Kidney epithelial cell (primary cell): ENCODE measurements around the gene ACBD7. TPM values are rescaled to one million over a fixed set of nuclear protein-coding genes. Genes with fewer than 3 reads are reported as not detected.

Experiments
- DNase-seq: peaks from one replicate; pipeline ENCODE4 v3.0.0-alpha.2; 2010; ENCODE audit warnings: low read depth
- H3K27me3 ChIP-seq: 2 replicates; pipeline ENCODE4 v1.6.0; 2011; ENCODE audit warnings: low read length; ENCODE audit not compliant: control insufficient read depth, insufficient read depth
- H3K36me3 ChIP-seq: 2 replicates; pipeline ENCODE4 v1.5.1; 2011; ENCODE audit warnings: low read length; ENCODE audit not compliant: control insufficient read depth, insufficient read depth
- H3K4me3 ChIP-seq: 2 replicates; pipeline ENCODE4 v1.5.1; 2011; ENCODE audit warnings: low read depth, mild to moderate bottlenecking, control low read depth, low read length
- CTCF ChIP-seq: IDR thresholded peaks from 2 replicates; pipeline ENCODE4 v1.5.1; 2011; ENCODE audit warnings: mild to moderate bottlenecking, moderate library complexity, low read length, control low read depth, inconsistent platforms; ENCODE audit not compliant: insufficient read depth, poor library complexity, severe bottlenecking
- total RNA-seq: library from RNA; depleted of rRNA; stranded (reverse); fragments of >200 nt; gene quantifications from 2 replicates; pipeline ENCODE4 v1.2.3, GENCODE V29; 2015

Gene ACBD7
- total RNA-seq, 1 donor from 2014 or later = 1.0 TPM

GRCh38 chr10:15099886-15100285 lies 11.3 kb upstream of the ACBD7 start:
- TF ChIP-seq CTCF = no peak
- H3K4me3 ChIP-seq = no peak overlapping the region

GRCh38 chr10:15097011-15097812 lies 8.6 kb upstream of the ACBD7 start, which contains the start of gene RPP38:
Gene RPP38, plus strand, starts transcription at chr10:15097355. Its CDS starts 5,960 bp downstream, at chr10:15103315.
- no peaks in the 10 kb centered on the region for H3K36me3 ChIP-seq
- no peak for TF ChIP-seq CTCF
- H3K27me3 ChIP-seq = no peaks in the 10 kb centered on the region
- peak; percentile 70 for DNase-seq
- peak within 1 kb of the TSS; percentile 92 for H3K4me3 ChIP-seq

More at GRCh38 chr10:15099886-15100285, 11.3 kb upstream of the ACBD7 start:
- DNase-seq = no peak
- Histone ChIP-seq H3K27me3 (no peaks in the 10 kb centered on the region), H3K36me3 (peaks cover 2% of the 10 kb centered on the region)

- no peak for TF ChIP-seq CTCF
- Histone ChIP-seq H3K36me3 (no peaks in the 10 kb centered on the region), H3K4me3 (peak overlapping the region; percentile 92), H3K27me3 (no peaks in the 10 kb centered on the region)
- no peak for DNase-seq
Measured at GRCh38 chr10:15096661-15097010, 8.1 kb upstream of the ACBD7 start.

GRCh38 chr10:15092855-15093408 lies 4.4 kb upstream of the ACBD7 start:
- no peak for DNase-seq
- H3K27me3 ChIP-seq = no peaks in the 10 kb centered on the region
- no peak for TF ChIP-seq CTCF

GRCh38 chr10:15091418-15091817 lies 2.8 kb upstream of the ACBD7 start:
- Histone ChIP-seq H3K36me3 (no peaks in the 10 kb centered on the region), H3K4me3 (no peak overlapping the region), H3K27me3 (no peaks in the 10 kb centered on the region)
- TF ChIP-seq CTCF = no peak
- DNase-seq = no peak

More at GRCh38 chr10:15092855-15093408, 4.4 kb upstream of the ACBD7 start:
- H3K36me3 ChIP-seq = no peaks in the 10 kb centered on the region
- no peak overlapping the region for H3K4me3 ChIP-seq
